Choroid plexus epithelial cell (primary cell): ENCODE results near the gene TLE2.
A peak's percentile ranks its signal among the peaks of the same experiment; 100 is the strongest.

Experiments used
- DNase-seq: peaks from one replicate; pipeline ENCODE4 v3.0.0-alpha.2; 2010; ENCODE audit warnings: low read depth
- H3K4me3 ChIP-seq: 2 replicates; pipeline ENCODE4 v1.5.1; 2011; ENCODE audit warnings: low read depth, mild to moderate bottlenecking, control low read depth, low read length, moderate library complexity
- CTCF ChIP-seq: conservative IDR thresholded peaks from 2 replicates; pipeline ENCODE4 v1.5.1; 2011; ENCODE audit warnings: low read depth, mild to moderate bottlenecking, control low read depth, inconsistent platforms, low read length, moderate library complexity

Gene TLE2

GRCh38 chr19:3029065-3029923, at the start of gene TLE2:
Gene TLE2, minus strand, starts transcription at chr19:3029280. Its CDS starts 376 bp downstream, at chr19:3028904.
- no peak for DNase-seq
- peak within 1 kb of the TSS; percentile 50 for H3K4me3 ChIP-seq
- TF ChIP-seq CTCF = no peak

DNA sequence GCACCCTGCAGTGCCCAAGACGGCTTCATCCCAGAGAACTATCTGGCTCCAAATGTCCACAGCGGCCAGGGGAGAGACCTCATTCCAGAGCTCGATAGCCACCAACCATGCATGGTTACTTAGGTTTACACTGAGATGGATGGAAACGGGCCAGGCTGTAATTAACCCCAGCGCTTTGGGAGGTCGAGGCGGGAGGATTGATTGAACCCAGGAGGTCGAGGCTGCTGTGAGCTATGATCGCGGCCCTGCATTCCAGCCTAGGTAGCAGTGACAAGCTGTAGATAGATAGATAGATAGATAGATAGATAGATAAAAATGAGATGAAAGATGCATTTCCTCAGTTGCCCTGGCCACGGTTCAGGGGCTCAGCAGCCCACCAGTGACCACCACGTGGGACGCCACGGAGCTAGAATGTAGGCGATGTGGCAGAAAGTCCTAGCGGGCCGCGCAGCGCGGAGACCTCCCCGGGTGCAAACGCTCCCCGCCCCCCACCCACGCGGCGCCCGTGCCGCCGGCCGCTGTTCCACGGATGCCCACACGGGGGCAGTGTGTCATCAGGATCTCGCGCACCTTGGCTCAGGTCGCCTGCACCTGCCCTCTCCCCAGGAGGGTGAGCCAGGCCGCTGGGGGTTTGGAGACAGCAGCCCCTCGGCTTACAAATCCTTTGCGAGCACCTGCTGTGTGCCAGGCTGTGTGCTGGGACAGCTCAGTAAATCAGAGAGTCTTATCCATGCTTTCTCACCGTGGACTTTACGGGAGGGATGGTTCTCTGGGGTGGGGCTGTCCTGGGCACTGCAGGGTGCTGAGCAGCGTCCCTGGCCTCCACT, 46.7 kb upstream of the TLE2 start:
- H3K4me3 ChIP-seq = peak overlapping the region; percentile 41
- peak; percentile 75 for TF ChIP-seq CTCF
- no peak for DNase-seq

GRCh38 chr19:3073931-3074595, 45.0 kb upstream of the TLE2 start:
- peak; percentile 40 for DNase-seq
- TF ChIP-seq CTCF = peak; percentile 46
- H3K4me3 ChIP-seq = no peak overlapping the region

DNA sequence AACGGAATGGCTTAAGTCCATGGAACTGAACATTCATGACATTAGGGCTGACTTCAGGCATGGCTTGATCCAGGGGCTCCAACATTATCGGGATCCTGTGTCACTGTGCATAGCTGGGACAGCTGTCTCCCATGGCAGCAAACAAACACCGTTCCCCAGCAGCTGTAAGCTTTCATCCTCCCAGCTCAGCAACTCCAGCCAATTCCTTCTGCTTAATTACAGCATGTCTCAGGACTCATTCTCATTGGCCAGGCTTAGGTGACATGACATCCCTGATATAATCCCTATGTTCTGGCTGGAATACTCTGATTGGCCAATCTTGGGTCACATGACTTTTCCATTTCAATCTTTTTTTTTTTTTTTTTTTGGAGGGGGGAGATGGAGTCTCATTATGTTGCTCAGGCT, 44.1 kb upstream of the TLE2 start:
- peak; percentile 75 for DNase-seq
- H3K4me3 ChIP-seq = no peak overlapping the region
- TF ChIP-seq CTCF = no peak

- no peak for TF ChIP-seq CTCF
- H3K4me3 ChIP-seq = no peak overlapping the region
- no peak for DNase-seq
Observed at GRCh38 chr19:3071768-3072167, 42.7 kb upstream of the TLE2 start.

DNA sequence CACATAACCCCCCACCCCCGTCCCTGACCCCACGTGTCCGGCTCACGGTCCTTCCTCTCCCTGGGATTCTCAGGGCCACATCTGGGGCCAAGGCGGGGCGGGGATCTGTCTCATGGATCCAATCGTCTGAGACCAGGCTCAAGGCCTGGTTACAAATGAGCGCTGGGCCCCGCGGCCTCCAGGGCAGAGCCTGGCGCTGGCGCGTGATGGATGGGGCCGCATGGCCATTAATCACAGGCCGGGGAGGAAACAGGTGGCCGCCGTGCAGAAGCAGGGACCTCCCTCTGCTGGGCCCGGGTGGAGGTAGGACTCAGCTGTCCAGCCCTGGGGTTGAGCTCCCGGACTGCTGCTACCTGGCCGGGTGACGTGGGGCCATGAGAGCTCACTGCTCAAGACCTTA, 39.0 kb upstream of the TLE2 start:
- DNase-seq = no peak
- TF ChIP-seq CTCF = no peak
- no peak overlapping the region for H3K4me3 ChIP-seq
